Stimulated activated memory B cell treated with anti-CD40 and anti-IgM and Interleukin-4, amounts not matched to agents 10 μg/mL and 1 μg/mL and 100 μg/mL, for 72 hours (primary cell): ENCODE measurements around the gene ROR1.

ENCODE experiments used
- ATAC-seq: fragments of 150-1000 bp; cut with Tn5 transposase; 2 replicates; pipeline ENCODE4 v1.10.0; 2021
- H3K27ac Mint-ChIP-seq: one replicate; pipeline ENCODE4 v1.8.0; 2022; ENCODE audit warnings: mild to moderate bottlenecking, mixed read lengths
- H3K27me3 Mint-ChIP-seq: one replicate; pipeline ENCODE4 v1.8.0; 2022; ENCODE audit warnings: mixed read lengths
- H3K36me3 Mint-ChIP-seq: one replicate; pipeline ENCODE4 v1.8.0; 2022; ENCODE audit warnings: mixed read lengths
- H3K4me1 Mint-ChIP-seq: one replicate; pipeline ENCODE4 v1.8.0; 2022; ENCODE audit warnings: mixed read lengths
- H3K4me3 Mint-ChIP-seq: one replicate; pipeline ENCODE4 v1.8.0; 2022; ENCODE audit warnings: mild to moderate bottlenecking, moderate library complexity, mixed read lengths
- H3K9me3 Mint-ChIP-seq: one replicate; pipeline ENCODE4 v1.8.0; 2022; ENCODE audit warnings: mixed read lengths

ROR1 gene

DNA sequence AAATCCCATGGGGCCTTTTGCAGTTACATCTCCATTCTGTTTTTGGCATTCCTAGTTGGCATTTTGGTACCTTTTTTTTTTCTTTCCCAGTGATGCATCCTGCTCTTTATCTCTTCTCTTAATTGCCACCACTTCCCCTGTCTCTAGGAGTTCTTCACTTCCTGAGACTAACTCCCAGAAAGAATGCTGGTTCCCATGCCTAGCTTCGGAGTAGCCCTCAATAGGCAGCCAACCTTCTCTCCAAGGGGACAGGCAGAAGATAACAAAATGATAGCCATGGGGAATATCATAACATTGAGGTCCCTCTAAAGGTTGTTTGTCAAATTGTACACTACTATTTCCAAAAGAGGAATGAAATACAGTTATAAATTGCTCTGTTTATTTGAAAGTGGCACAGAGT, 279.0 kb downstream of the ROR1 start:
- Mint-ChIP-seq H3K36me3 (no peaks in the 10 kb centered on the region), H3K27me3 (no peaks in the 10 kb centered on the region), H3K27ac (no peak overlapping the region), H3K4me3 (no peak overlapping the region), H3K9me3 (no peaks in the 10 kb centered on the region), H3K4me1 (no peaks in the 10 kb centered on the region)
- ATAC-seq, result no peak

- Mint-ChIP-seq H3K4me3 (no peak overlapping the region), H3K9me3 (no peaks in the 10 kb centered on the region), H3K27ac (no peak overlapping the region), H3K27me3 (no peaks in the 10 kb centered on the region), H3K36me3 (no peaks in the 10 kb centered on the region), H3K4me1 (no peaks in the 10 kb centered on the region)
- ATAC-seq, result no peak
Observed at GRCh38 chr1:64055310-64055709, 281.5 kb downstream of the ROR1 start.

GRCh38 chr1:64059556-64059955, 285.7 kb downstream of the ROR1 start:
- no peaks in the 10 kb centered on the region for H3K4me1 Mint-ChIP-seq
- H3K27ac Mint-ChIP-seq, result no peak overlapping the region
- H3K4me3 Mint-ChIP-seq, result no peak overlapping the region
- H3K27me3 Mint-ChIP-seq, result peaks cover 14% of the 10 kb centered on the region
- H3K36me3 Mint-ChIP-seq, result no peaks in the 10 kb centered on the region
- ATAC-seq, result no peak
- H3K9me3 Mint-ChIP-seq, result peaks cover 3% of the 10 kb centered on the region

- Mint-ChIP-seq H3K9me3 (peaks cover 3% of the 10 kb centered on the region), H3K4me1 (no peaks in the 10 kb centered on the region), H3K27me3 (peaks cover 14% of the 10 kb centered on the region), H3K36me3 (no peaks in the 10 kb centered on the region), H3K27ac (no peak overlapping the region), H3K4me3 (no peak overlapping the region)
- no peak for ATAC-seq
Observed at GRCh38 chr1:64060611-64061302, 286.9 kb downstream of the ROR1 start.

GRCh38 chr1:64061430-64062104, 287.8 kb downstream of the ROR1 start:
- no peak for ATAC-seq
- H3K27me3 Mint-ChIP-seq, result peaks cover 14% of the 10 kb centered on the region
- H3K27ac Mint-ChIP-seq, result no peak overlapping the region
- no peaks in the 10 kb centered on the region for H3K4me1 Mint-ChIP-seq
- no peak overlapping the region for H3K4me3 Mint-ChIP-seq
- H3K36me3 Mint-ChIP-seq, result no peaks in the 10 kb centered on the region
- peaks cover 3% of the 10 kb centered on the region for H3K9me3 Mint-ChIP-seq

DNA sequence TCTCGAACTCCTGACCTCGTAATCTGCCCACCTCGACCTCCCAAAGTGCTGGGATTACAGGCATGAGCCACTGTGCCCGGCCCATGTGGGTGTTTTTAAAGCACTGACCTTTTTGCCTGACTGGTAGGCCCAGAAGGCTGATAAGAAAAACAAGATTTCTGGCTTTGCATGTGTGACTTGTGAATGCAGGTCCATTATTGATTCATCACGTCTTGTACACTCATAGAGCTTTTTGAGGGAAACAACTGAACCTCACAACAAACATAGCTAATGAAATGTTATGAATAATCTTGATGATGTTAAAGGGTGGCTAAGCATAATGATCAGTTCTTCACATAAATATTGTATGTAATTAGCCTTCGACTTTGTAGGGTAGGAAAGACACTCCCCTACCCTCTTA, 288.7 kb downstream of the ROR1 start:
- H3K9me3 Mint-ChIP-seq, result peaks cover 3% of the 10 kb centered on the region
- peaks cover 14% of the 10 kb centered on the region for H3K27me3 Mint-ChIP-seq
- no peak overlapping the region for H3K4me3 Mint-ChIP-seq
- no peak overlapping the region for H3K27ac Mint-ChIP-seq
- H3K36me3 Mint-ChIP-seq, result no peaks in the 10 kb centered on the region
- H3K4me1 Mint-ChIP-seq, result no peaks in the 10 kb centered on the region
- ATAC-seq, result no peak

- Mint-ChIP-seq H3K27ac (no peak overlapping the region), H3K27me3 (peaks cover 14% of the 10 kb centered on the region), H3K9me3 (peaks cover 3% of the 10 kb centered on the region), H3K4me1 (no peaks in the 10 kb centered on the region), H3K4me3 (no peak overlapping the region), H3K36me3 (no peaks in the 10 kb centered on the region)
- no peak for ATAC-seq
Observed at GRCh38 chr1:64062941-64063581, 289.2 kb downstream of the ROR1 start.

DNA sequence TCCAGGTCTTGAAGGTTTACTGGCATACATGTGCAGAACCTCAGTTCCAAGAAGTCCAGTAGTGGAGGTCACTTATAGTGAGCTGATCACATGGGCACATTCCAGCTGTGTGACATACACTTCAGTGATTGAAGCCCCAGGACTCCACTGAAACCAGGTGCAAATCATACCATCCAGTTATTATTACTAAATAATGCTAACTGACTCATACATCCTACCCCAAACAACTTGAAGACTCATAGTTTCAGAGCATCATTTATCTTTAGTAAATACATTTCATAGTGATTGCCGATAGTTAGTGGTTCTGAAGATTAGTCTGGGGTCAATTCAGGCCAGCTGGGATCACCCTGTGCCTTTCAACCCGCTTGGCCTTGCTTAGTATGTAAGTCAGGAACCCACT, 291.8 kb downstream of the ROR1 start:
- peaks cover 14% of the 10 kb centered on the region for H3K27me3 Mint-ChIP-seq
- H3K4me3 Mint-ChIP-seq, result no peak overlapping the region

DNA sequence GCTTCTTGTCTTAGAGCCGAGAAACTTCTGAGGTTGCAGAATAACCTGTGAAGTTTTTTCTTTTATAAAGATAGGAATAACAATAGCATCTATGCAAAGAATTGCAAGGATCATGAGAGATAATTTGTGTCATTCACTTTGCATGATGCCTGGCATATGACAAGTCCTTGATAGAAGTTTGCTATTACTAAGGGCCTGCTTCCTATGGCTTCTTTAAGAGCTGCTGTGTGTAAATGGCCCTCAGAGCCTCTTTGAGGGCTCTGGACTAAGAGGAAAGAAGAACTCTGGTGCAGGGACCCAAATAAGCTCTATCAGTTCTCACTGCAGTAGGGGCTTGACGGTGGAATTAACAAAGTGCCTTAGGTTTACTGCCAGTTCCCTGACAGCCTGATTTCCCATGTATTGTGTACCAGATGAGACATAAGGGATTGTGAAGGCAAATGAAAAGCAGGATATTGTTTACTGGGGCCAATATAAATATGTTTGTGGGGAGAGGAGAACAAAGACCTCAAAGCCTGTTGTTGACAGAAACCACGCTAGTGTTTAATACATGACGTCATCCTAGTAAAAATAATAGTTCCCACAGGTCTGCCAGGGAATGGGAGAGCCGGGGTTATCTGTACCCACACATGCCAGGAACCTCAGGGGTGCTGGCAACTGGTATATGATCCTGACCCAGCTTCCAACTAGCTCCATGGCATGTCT, 298.4 kb downstream of the ROR1 start:
- Mint-ChIP-seq H3K36me3 (no peaks in the 10 kb centered on the region), H3K9me3 (no peaks in the 10 kb centered on the region), H3K27ac (no peak overlapping the region), H3K4me1 (no peaks in the 10 kb centered on the region), H3K4me3 (no peak overlapping the region), H3K27me3 (peaks cover 8% of the 10 kb centered on the region)
- no peak for ATAC-seq

More for the DNA sequence above, 291.8 kb downstream of the ROR1 start:
- no peaks in the 10 kb centered on the region for H3K4me1 Mint-ChIP-seq
- H3K27ac Mint-ChIP-seq, result no peak overlapping the region
- no peak for ATAC-seq
- peaks cover 3% of the 10 kb centered on the region for H3K9me3 Mint-ChIP-seq
- no peaks in the 10 kb centered on the region for H3K36me3 Mint-ChIP-seq

GRCh38 chr1:64073705-64074104, 299.9 kb downstream of the ROR1 start:
- Mint-ChIP-seq H3K4me1 (no peaks in the 10 kb centered on the region), H3K9me3 (no peaks in the 10 kb centered on the region), H3K36me3 (no peaks in the 10 kb centered on the region), H3K4me3 (no peak overlapping the region), H3K27me3 (peaks cover 8% of the 10 kb centered on the region), H3K27ac (no peak overlapping the region)
- no peak for ATAC-seq

GRCh38 chr1:64074767-64075166, 300.9 kb downstream of the ROR1 start:
- no peaks in the 10 kb centered on the region for H3K4me1 Mint-ChIP-seq
- peaks cover 8% of the 10 kb centered on the region for H3K27me3 Mint-ChIP-seq
- H3K36me3 Mint-ChIP-seq, result no peaks in the 10 kb centered on the region
- ATAC-seq, result no peak
- H3K4me3 Mint-ChIP-seq, result no peak overlapping the region
- H3K27ac Mint-ChIP-seq, result no peak overlapping the region
- no peaks in the 10 kb centered on the region for H3K9me3 Mint-ChIP-seq

GRCh38 chr1:64077281-64077940, 303.6 kb downstream of the ROR1 start:
- Mint-ChIP-seq H3K36me3 (no peaks in the 10 kb centered on the region), H3K4me1 (no peaks in the 10 kb centered on the region), H3K9me3 (no peaks in the 10 kb centered on the region), H3K27ac (no peak overlapping the region), H3K4me3 (no peak overlapping the region), H3K27me3 (no peaks in the 10 kb centered on the region)
- ATAC-seq, result no peak

- Mint-ChIP-seq H3K36me3 (no peaks in the 10 kb centered on the region), H3K4me1 (no peaks in the 10 kb centered on the region), H3K4me3 (no peak overlapping the region), H3K27me3 (no peaks in the 10 kb centered on the region), H3K27ac (no peak overlapping the region), H3K9me3 (no peaks in the 10 kb centered on the region)
- no peak for ATAC-seq
Observed at GRCh38 chr1:64080941-64081562, 307.2 kb downstream of the ROR1 start.

- Mint-ChIP-seq H3K4me1 (no peaks in the 10 kb centered on the region), H3K4me3 (no peak overlapping the region), H3K27me3 (no peaks in the 10 kb centered on the region), H3K9me3 (no peaks in the 10 kb centered on the region), H3K27ac (no peak overlapping the region), H3K36me3 (no peaks in the 10 kb centered on the region)
- ATAC-seq, result no peak
Observed at GRCh38 chr1:64082459-64082858, 308.6 kb downstream of the ROR1 start.

GRCh38 chr1:64084451-64084850, 310.6 kb downstream of the ROR1 start:
- Mint-ChIP-seq H3K4me3 (no peak overlapping the region), H3K27me3 (no peaks in the 10 kb centered on the region), H3K4me1 (no peaks in the 10 kb centered on the region), H3K27ac (no peak overlapping the region), H3K36me3 (no peaks in the 10 kb centered on the region), H3K9me3 (no peaks in the 10 kb centered on the region)
- ATAC-seq, result no peak
